LNCaP clone FGC (cell line): ENCODE measurements around the gene PRKAG2.

ENCODE experiments used
- DNase-seq: peaks from one replicate; pipeline ENCODE4 v3.0.0-alpha.2; 2011; ENCODE audit warnings: low read depth
- H3K4me3 ChIP-seq: 2 replicates; pipeline ENCODE4 v1.5.1; 2011; ENCODE audit warnings: mild to moderate bottlenecking, low read depth, low read length, control low read depth
- CTCF ChIP-seq: IDR thresholded peaks from 2 replicates; pipeline ENCODE4 v1.5.1; 2012; ENCODE audit warnings: mild to moderate bottlenecking; ENCODE audit not compliant: control insufficient read depth, insufficient read depth; ENCODE audit errors: extremely low read depth

Gene PRKAG2

GRCh38 chr7:151821226-151821625 is 55.7 kb downstream of the PRKAG2 start:
- no peak for TF ChIP-seq CTCF
- H3K4me3 ChIP-seq, result no peak overlapping the region
- DNase-seq, result no peak

- DNase-seq, result no peak
- H3K4me3 ChIP-seq, result no peak overlapping the region
- TF ChIP-seq CTCF, result no peak
Observed at GRCh38 chr7:151820491-151821105, 56.3 kb downstream of the PRKAG2 start.

GRCh38 chr7:151819866-151820265 is 57.0 kb downstream of the PRKAG2 start:
- no peak overlapping the region for H3K4me3 ChIP-seq
- TF ChIP-seq CTCF, result no peak
- peak; percentile 8 for DNase-seq

GRCh38 chr7:151818674-151819519 is 58.0 kb downstream of the PRKAG2 start:
- H3K4me3 ChIP-seq, result no peak overlapping the region
- peak; percentile 87 for DNase-seq
- TF ChIP-seq CTCF, result 0 out of 2 replicates have a peak, but pooled peaks have one; percentile 26

GRCh38 chr7:151817981-151818673 is 58.8 kb downstream of the PRKAG2 start:
- DNase-seq, result no peak
- no peak for TF ChIP-seq CTCF

GRCh38 chr7:151817315-151817690 is 59.6 kb downstream of the PRKAG2 start:
- no peak overlapping the region for H3K4me3 ChIP-seq
- TF ChIP-seq CTCF, result no peak
- DNase-seq, result no peak

More at GRCh38 chr7:151817981-151818673, 58.8 kb downstream of the PRKAG2 start:
- no peak overlapping the region for H3K4me3 ChIP-seq
